HepG2 (cell line): ENCODE results near the gene TMEM165. TPM values are rescaled to one million over a fixed set of nuclear protein-coding genes. Genes with fewer than 3 reads are reported as not detected.

ENCODE experiments used
- ATAC-seq: fragments of 200-7000 bp; cut with Tn5 transposase; 3 replicates; pipeline ENCODE4 v1.9.1; 2020; ENCODE audit warnings: mild to moderate bottlenecking, moderate library complexity
- BruUV-seq: library from RNA; stranded (reverse); fragments of 400-500 nt; replicated peaks from 2 replicates; lab custom pipeline; 2021; lab: Mats Ljungman, UMichigan
- CTCF ChIA-PET: fragments of 300-600 bp; formaldehyde crosslinking; extraction: SDS; loops from one replicate; lab custom pipeline; 2021; ENCODE audit warnings: low total read pairs, inconsistent platforms, low intra/inter-chr PET ratio; lab: Yijun Ruan, JAX
- POLR2A ChIA-PET: fragments of 350-600 bp; sonication (Branson Sonifier 250); formaldehyde crosslinking; loops from one replicate; lab custom pipeline; 2020; ENCODE audit warnings: antibody characterized with exemption, inconsistent platforms; lab: Yijun Ruan, JAX
- DNase-seq: peaks from one replicate; pipeline ENCODE4 v3.0.0-alpha.2; 2015; ENCODE audit warnings: low spot score
- FAIRE-seq: peaks from 3 replicates; lab custom pipeline; 2011; peaks lifted over from hg19 to GRCh38; lab: Jason Lieb, UNC
- H2AFZ ChIP-seq: one replicate; pipeline ENCODE4 v1.6.1; 2011; ENCODE audit warnings: low read length, inconsistent platforms
- H3K27ac ChIP-seq: fragments of 300-600 bp; 3 replicates; pipeline ENCODE4 v1.8.0; 2011; ENCODE audit warnings: mixed run types, mild to moderate bottlenecking, mixed read lengths, low read length, inconsistent platforms; ENCODE audit not compliant: insufficient read depth; ENCODE audit errors: extremely low read length
- H3K27me3 ChIP-seq, 2 experiments: fragments of 200-600 bp in 1 of 2; 2 replicates in 1 of 2; 3 replicates in 1 of 2; pipeline versions ENCODE4 v1.6.0 to v1.8.0; 2011; ENCODE audit warnings: low read length in 2 of 2, mild to moderate bottlenecking in 2 of 2, moderate library complexity in 2 of 2, inconsistent platforms in 1 of 2; ENCODE audit not compliant: insufficient read depth in 2 of 2, control insufficient read depth in 1 of 2
- H3K36me3 ChIP-seq, 2 experiments: fragments of 200-600 bp in 1 of 2; replicated peaks in 1 of 2; 2 replicates in 1 of 2; 3 replicates in 1 of 2; pipeline versions ENCODE4 v1.5.1 to v1.8.0; 2011; ENCODE audit warnings: low read length in 2 of 2, inconsistent platforms in 1 of 2; ENCODE audit not compliant: insufficient read depth in 2 of 2, control insufficient read depth in 1 of 2
- H3K4me1 ChIP-seq: 2 replicates; pipeline ENCODE4 v1.5.1; 2012; ENCODE audit warnings: low read length, inconsistent platforms; ENCODE audit not compliant: insufficient read depth
- H3K4me2 ChIP-seq: 2 replicates; pipeline ENCODE4 v1.6.0; 2011; ENCODE audit warnings: low read depth, low read length, inconsistent platforms
- H3K4me3 ChIP-seq, 3 experiments: fragments of 200-600 bp in 1 of 3; sonication (generic), shearing (Covaris generic) in 1 of 3; replicated peaks in 1 of 3; 2 replicates each; pipeline ENCODE4 v1.5.1; 2011 to 2016; ENCODE audit warnings: low read length in 3 of 3, inconsistent platforms in 2 of 3, low read depth in 2 of 3, mild to moderate bottlenecking in 2 of 3, control low read depth in 1 of 3, mixed read lengths in 1 of 3; ENCODE audit not compliant: insufficient read depth in 1 of 3
- H3K79me2 ChIP-seq: one replicate; pipeline ENCODE4 v1.6.1; 2011; ENCODE audit warnings: low read length, inconsistent platforms; ENCODE audit not compliant: insufficient read depth
- H3K9ac ChIP-seq: 2 replicates; pipeline ENCODE4 v1.6.0; 2011; ENCODE audit warnings: mild to moderate bottlenecking, low read depth, low read length, inconsistent platforms; ENCODE audit not compliant: insufficient read depth
- H3K9me3 ChIP-seq: 2 replicates; pipeline ENCODE4 v1.5.1; 2012; ENCODE audit warnings: mild to moderate bottlenecking, low read length
- H4K20me1 ChIP-seq: 2 replicates; pipeline ENCODE4 v1.6.0; 2011; ENCODE audit warnings: inconsistent platforms, mild to moderate bottlenecking, low read length, moderate library complexity; ENCODE audit not compliant: insufficient read depth
- NR3C1 ChIP-seq: sonication (generic); formaldehyde crosslinking; IDR thresholded peaks from 2 replicates; pipeline ENCODE4 v1.4.0; 2020; ENCODE audit warnings: missing genetic modification reagents
- TAF15 ChIP-seq: fragments of 200-400 bp; formaldehyde crosslinking; IDR thresholded peaks from one replicate; pipeline ENCODE4 v1.6.1; 2018; ENCODE audit warnings: mild to moderate bottlenecking, low read depth, low read length; ENCODE audit not compliant: poor library complexity, severe bottlenecking
- ZBTB34 ChIP-seq: sonication (generic); formaldehyde crosslinking; IDR thresholded peaks from 2 replicates; pipeline ENCODE4 v1.8.0; 2022; ENCODE audit warnings: mild to moderate bottlenecking, missing genetic modification reagents
- ZFP1 ChIP-seq: IDR thresholded peaks from 2 replicates; pipeline ENCODE4 v1.6.1; 2016
- ZNF329 ChIP-seq: sonication (generic); formaldehyde crosslinking; IDR thresholded peaks from 2 replicates; pipeline ENCODE4 v1.9.0; 2021; ENCODE audit warnings: low read depth, mild to moderate bottlenecking, missing genetic modification reagents
- WGBS: methylation state at CpG from one replicate; pipeline ENCODE4 v1.1.6; 2017; ENCODE audit warnings: low lambda C conversion rate; 5-methylcytosine and 5-hydroxymethylcytosine counted together
- in situ Hi-C: cut with HindIII; loops from 2 replicates; pipeline ENCODE4 v1.10.0; 2017; ENCODE audit warnings: low pct_unique_long_range_greater_than_20kb; ENCODE audit not compliant: extremely low pct_ligation_motif_present
- intact Hi-C: fragments of 100-400 bp; cut with micrococcal nuclease; formaldehyde crosslinking; loops from one replicate; pipeline ENCODE4 v1.10.0; 2022; ENCODE audit not compliant: unreplicated experiment
- polyA plus RNA-seq, 8 experiments: library from polyadenylated mRNA; depleted of rRNA in 3 of 8; stranded (reverse) in 7 of 8; unstranded in 1 of 8; fragments of >200 nt; fragmentation: Illumina TruSeq in 4 of 8; extraction: Trizol in 4 of 8; gene quantifications; 2 replicates each; pipeline versions ENCODE4 v1.2.1 to v1.2.3, GENCODE V29; 2011 to 2016; ENCODE audit warnings: low read depth in 4 of 8, missing spikeins in 1 of 8, mixed read lengths in 1 of 8; ENCODE audit not compliant: insufficient read depth in 1 of 8
- total RNA-seq, 5 experiments: library from RNA; depleted of rRNA; stranded (reverse); fragments of >200 nt; fragmentation: Illumina TruSeq; extraction: Trizol; gene quantifications; 2 replicates each; pipeline ENCODE4 v1.2.3, GENCODE V29; 2016; ENCODE audit warnings: low read depth in 1 of 5
- TF ChIP-seq, protein P1 (sequence below): sonication (generic); formaldehyde crosslinking; IDR thresholded peaks from 2 replicates; pipeline ENCODE4 v1.4.0; 2020; ENCODE audit warnings: missing genetic modification reagents
- TF ChIP-seq, protein P2 (sequence below): sonication (generic); formaldehyde crosslinking; IDR thresholded peaks from 2 replicates; pipeline ENCODE4 v1.4.0; 2020; ENCODE audit warnings: missing genetic modification reagents, mild to moderate bottlenecking, borderline replicate concordance

TMEM165 gene
- total and polyA plus RNA-seq, 2 of the 13 experiments (the other 11 are each of a cell fraction or from before 2014, with no cell fraction given) = 54.6 to 103 TPM

GRCh38 chr4:55410431-55410830 is 14.7 kb downstream of the TMEM165 start:
- H4K20me1 ChIP-seq = peaks cover 9% of the 10 kb centered on the region
- H3K9ac ChIP-seq = no peak overlapping the region
- H3K4me1 ChIP-seq = peaks cover 10% of the 10 kb centered on the region
- no peak overlapping the region for H2AFZ ChIP-seq
- in situ Hi-C loops (no loop called here), intact Hi-C loops (no loop called here)
- H3K4me3 ChIP-seq = no peak overlapping the region
- H3K9me3 ChIP-seq = no peaks in the 10 kb centered on the region
- H3K27me3 ChIP-seq = no peaks in the 10 kb centered on the region
- no peak overlapping the region for H3K4me2 ChIP-seq
- no peak overlapping the region for H3K27ac ChIP-seq
- DNase-seq (no peak), FAIRE-seq (no peak), ATAC-seq (no peak)
- BruUV-seq = no TSS peak
- peaks cover 3 to 26% of the 10 kb centered on the region in 2 experiments; a peak in 4 of 5 replicates for H3K36me3 ChIP-seq
- no peak for TF ChIP-seq NR3C1 (CRISPR knock-in tag)
- no peak for TF ChIP-seq ZNF329 (CRISPR knock-in tag)
- TF ChIP-seq TAF15 = no peak
- TF ChIP-seq, protein P1, sequence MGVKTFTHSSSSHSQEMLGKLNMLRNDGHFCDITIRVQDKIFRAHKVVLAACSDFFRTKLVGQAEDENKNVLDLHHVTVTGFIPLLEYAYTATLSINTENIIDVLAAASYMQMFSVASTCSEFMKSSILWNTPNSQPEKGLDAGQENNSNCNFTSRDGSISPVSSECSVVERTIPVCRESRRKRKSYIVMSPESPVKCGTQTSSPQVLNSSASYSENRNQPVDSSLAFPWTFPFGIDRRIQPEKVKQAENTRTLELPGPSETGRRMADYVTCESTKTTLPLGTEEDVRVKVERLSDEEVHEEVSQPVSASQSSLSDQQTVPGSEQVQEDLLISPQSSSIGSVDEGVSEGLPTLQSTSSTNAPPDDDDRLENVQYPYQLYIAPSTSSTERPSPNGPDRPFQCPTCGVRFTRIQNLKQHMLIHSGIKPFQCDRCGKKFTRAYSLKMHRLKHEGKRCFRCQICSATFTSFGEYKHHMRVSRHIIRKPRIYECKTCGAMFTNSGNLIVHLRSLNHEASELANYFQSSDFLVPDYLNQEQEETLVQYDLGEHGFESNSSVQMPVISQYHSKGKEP (CRISPR knock-in tag) = no peak
- no peak for TF ChIP-seq ZBTB34 (CRISPR knock-in tag)
- no peak for TF ChIP-seq ZFP1 (CRISPR knock-in tag)
- TF ChIP-seq, protein P2, sequence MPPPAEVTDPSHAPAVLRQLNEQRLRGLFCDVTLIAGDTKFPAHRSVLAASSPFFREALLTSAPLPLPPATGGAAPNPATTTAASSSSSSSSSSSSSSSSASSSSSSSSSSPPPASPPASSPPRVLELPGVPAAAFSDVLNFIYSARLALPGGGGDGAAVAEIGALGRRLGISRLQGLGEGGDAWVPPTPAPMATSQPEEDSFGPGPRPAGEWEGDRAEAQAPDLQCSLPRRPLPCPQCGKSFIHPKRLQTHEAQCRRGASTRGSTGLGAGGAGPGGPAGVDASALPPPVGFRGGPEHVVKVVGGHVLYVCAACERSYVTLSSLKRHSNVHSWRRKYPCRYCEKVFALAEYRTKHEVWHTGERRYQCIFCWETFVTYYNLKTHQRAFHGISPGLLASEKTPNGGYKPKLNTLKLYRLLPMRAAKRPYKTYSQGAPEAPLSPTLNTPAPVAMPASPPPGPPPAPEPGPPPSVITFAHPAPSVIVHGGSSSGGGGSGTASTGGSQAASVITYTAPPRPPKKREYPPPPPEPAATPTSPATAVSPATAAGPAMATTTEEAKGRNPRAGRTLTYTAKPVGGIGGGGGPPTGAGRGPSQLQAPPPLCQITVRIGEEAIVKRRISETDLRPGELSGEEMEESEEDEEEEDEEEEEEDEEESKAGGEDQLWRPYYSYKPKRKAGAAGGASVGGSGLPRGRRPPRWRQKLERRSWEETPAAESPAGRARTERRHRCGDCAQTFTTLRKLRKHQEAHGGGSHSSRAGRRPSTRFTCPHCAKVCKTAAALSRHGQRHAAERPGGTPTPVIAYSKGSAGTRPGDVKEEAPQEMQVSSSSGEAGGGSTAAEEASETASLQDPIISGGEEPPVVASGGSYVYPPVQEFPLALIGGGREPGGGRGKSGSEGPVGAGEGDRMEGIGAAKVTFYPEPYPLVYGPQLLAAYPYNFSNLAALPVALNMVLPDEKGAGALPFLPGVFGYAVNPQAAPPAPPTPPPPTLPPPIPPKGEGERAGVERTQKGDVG (CRISPR knock-in tag) = no peak
- peaks cover 54% of the 10 kb centered on the region for H3K79me2 ChIP-seq
- CTCF ChIA-PET = no interaction called here
- POLR2A ChIA-PET = no interaction called here
- 97% methylated on average over 8 of the region's 8 CpGs for WGBS
